K562 (cell line): ENCODE measurements around the gene NOL8. TPM values are rescaled to one million over a fixed set of nuclear protein-coding genes. Genes with fewer than 3 reads are reported as not detected.

Source experiments
- CHD1 ChIP-seq: fragments of 200-600 bp; sonication (generic); IDR thresholded peaks from one replicate; pipeline ENCODE4 v1.6.1; 2012; ENCODE audit warnings: mild to moderate bottlenecking, moderate library complexity, low read length, inconsistent platforms
- RFX5 ChIP-seq: IDR thresholded peaks from 2 replicates; pipeline ENCODE4 v1.6.1; 2011; ENCODE audit warnings: low read depth, mild to moderate bottlenecking, improper control_type of control experiment, low read length
- SRSF3 ChIP-seq: fragments of 200-400 bp; formaldehyde crosslinking; IDR thresholded peaks from 2 replicates; pipeline ENCODE4 v1.6.1; 2016; ENCODE audit warnings: mild to moderate bottlenecking, low read length, moderate library complexity; ENCODE audit not compliant: insufficient read depth
- TAF15 ChIP-seq: fragments of 200-400 bp; formaldehyde crosslinking; IDR thresholded peaks from 2 replicates; pipeline ENCODE4 v1.6.1; 2017; ENCODE audit warnings: mild to moderate bottlenecking, low read depth, low read length, moderate library complexity
- ZBTB8A ChIP-seq: fragments of 450-650 bp; IDR thresholded peaks from 2 replicates; pipeline ENCODE4 v1.6.1; 2018; ENCODE audit warnings: mild to moderate bottlenecking, moderate library complexity; ENCODE audit not compliant: partially characterized antibody
- polyA plus RNA-seq, 8 experiments: library from polyadenylated mRNA; depleted of rRNA in 4 of 8; stranded (reverse) in 5 of 8; unstranded in 3 of 8; fragments of >200 nt; fragmentation: Nextera tagmentation in 2 of 8; fragmentation: Illumina TruSeq in 1 of 8; extraction: Ambion mirVana in 2 of 8; extraction: Trizol in 1 of 8; gene quantifications; 2 replicates each; pipeline versions ENCODE4 v1.2.1 to v1.2.3, GENCODE V29; 2011 to 2014; ENCODE audit warnings: inconsistent platforms in 1 of 8, missing spikeins in 1 of 8
- total RNA-seq, 7 experiments: library from RNA; depleted of rRNA in 6 of 7; stranded (reverse); fragments of >200 nt in 6 of 7; fragmentation: Illumina TruSeq in 2 of 7; extraction: Trizol in 2 of 7; gene quantifications; 2 replicates each; pipeline versions ENCODE4 v1.2.1 to v1.2.3, GENCODE V29; 2011 to 2021; ENCODE audit warnings: low replicate concordance in 1 of 7
- TF ChIP-seq, protein P1 (sequence below): IDR thresholded peaks from 3 replicates; pipeline ENCODE4 v1.6.1; 2011; ENCODE audit warnings: borderline replicate concordance, mild to moderate bottlenecking, moderate library complexity; ENCODE audit not compliant: insufficient read length; ENCODE audit errors: extremely low read depth
- TF ChIP-seq, protein P2 (sequence below): fragments of 250-450 bp; sonication (Bioruptor Pico); IDR thresholded peaks from 2 replicates; pipeline ENCODE4 v1.4.0; 2020; ENCODE audit warnings: mild to moderate bottlenecking

NOL8 gene
- total and polyA plus RNA-seq, 9 of the 15 experiments (the other 6 are each of a cell fraction or from before 2014, with no cell fraction given) = 51.3 to 91.5 (median 58.7) TPM

DNA sequence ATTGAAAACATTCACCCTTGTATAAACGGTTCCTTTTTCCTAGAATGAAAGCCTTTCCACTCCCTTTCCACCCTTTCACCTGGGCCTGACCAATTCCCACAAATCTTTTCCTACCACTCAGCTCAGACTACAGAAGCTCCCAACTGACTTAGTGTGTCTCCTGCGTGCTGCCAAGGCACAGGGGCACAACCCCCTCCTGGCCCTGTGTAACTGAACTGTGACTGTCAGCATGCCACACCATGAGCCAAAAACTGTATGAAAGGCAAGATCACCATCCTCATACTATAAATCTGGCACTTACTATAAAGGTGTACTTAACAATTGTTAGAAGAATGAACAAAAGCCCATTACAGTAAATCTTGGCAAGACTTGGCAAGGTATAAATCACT is 11.5 kb downstream of the NOL8 start (continued):
- TF ChIP-seq, protein P1, sequence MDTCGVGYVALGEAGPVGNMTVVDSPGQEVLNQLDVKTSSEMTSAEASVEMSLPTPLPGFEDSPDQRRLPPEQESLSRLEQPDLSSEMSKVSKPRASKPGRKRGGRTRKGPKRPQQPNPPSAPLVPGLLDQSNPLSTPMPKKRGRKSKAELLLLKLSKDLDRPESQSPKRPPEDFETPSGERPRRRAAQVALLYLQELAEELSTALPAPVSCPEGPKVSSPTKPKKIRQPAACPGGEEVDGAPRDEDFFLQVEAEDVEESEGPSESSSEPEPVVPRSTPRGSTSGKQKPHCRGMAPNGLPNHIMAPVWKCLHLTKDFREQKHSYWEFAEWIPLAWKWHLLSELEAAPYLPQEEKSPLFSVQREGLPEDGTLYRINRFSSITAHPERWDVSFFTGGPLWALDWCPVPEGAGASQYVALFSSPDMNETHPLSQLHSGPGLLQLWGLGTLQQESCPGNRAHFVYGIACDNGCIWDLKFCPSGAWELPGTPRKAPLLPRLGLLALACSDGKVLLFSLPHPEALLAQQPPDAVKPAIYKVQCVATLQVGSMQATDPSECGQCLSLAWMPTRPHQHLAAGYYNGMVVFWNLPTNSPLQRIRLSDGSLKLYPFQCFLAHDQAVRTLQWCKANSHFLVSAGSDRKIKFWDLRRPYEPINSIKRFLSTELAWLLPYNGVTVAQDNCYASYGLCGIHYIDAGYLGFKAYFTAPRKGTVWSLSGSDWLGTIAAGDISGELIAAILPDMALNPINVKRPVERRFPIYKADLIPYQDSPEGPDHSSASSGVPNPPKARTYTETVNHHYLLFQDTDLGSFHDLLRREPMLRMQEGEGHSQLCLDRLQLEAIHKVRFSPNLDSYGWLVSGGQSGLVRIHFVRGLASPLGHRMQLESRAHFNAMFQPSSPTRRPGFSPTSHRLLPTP = no peak
- no peak for TF ChIP-seq TAF15
- TF ChIP-seq, protein P2, sequence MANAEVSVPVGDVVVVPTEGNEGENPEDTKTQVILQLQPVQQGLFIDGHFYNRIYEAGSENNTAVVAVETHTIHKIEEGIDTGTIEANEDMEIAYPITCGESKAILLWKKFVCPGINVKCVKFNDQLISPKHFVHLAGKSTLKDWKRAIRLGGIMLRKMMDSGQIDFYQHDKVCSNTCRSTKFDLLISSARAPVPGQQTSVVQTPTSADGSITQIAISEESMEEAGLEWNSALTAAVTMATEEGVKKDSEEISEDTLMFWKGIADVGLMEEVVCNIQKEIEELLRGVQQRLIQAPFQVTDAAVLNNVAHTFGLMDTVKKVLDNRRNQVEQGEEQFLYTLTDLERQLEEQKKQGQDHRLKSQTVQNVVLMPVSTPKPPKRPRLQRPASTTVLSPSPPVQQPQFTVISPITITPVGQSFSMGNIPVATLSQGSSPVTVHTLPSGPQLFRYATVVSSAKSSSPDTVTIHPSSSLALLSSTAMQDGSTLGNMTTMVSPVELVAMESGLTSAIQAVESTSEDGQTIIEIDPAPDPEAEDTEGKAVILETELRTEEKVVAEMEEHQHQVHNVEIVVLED (CRISPR knock-in tag) = no peak
- no peak for TF ChIP-seq SRSF3
- no peak for TF ChIP-seq CHD1
- TF ChIP-seq RFX5 = no peak
- no peak for TF ChIP-seq ZBTB8A
